ENCODE data around the gene SSR3. TPM values are rescaled to one million over a fixed set of nuclear protein-coding genes. Genes with fewer than 3 reads are reported as not detected.

SSR3 gene
- total and polyA plus RNA-seq, 2 of the 8 experiments (the other 6 are each of a cell fraction or from before 2014, with no cell fraction given): 92.7 to 208 TPM

DNA sequence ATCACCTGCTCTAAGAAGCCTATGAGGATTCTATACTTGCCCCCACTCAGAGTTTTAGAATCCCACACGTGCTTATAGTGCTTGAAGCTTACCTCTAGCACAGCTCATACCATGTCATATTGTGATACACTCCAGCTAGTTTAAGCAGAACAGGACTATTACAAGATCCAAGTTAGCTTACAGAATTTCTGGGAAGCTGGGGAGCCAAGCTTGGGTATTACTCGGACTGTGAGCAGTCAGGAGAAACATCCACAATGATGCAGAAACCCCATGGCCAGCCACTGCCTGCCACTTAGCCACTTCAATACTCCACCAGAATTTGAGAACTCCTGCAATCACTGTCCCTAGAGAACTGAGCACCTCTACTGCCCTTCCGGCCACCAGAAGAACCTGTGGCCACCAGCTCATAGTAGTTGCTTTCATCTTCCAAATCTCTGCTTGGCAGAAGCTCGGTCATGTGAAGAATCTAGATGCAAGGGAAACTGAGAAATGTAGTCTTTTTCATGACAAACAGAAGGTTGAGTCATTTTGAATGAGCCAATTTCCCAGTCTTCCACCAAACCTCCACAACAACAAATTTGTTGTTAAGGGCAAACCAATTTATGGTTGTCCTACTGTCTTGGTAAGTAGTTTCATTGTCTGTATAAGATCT, 27.7 kb upstream of the SSR3 start (continued):
- TF ChIP-seq, protein P1, sequence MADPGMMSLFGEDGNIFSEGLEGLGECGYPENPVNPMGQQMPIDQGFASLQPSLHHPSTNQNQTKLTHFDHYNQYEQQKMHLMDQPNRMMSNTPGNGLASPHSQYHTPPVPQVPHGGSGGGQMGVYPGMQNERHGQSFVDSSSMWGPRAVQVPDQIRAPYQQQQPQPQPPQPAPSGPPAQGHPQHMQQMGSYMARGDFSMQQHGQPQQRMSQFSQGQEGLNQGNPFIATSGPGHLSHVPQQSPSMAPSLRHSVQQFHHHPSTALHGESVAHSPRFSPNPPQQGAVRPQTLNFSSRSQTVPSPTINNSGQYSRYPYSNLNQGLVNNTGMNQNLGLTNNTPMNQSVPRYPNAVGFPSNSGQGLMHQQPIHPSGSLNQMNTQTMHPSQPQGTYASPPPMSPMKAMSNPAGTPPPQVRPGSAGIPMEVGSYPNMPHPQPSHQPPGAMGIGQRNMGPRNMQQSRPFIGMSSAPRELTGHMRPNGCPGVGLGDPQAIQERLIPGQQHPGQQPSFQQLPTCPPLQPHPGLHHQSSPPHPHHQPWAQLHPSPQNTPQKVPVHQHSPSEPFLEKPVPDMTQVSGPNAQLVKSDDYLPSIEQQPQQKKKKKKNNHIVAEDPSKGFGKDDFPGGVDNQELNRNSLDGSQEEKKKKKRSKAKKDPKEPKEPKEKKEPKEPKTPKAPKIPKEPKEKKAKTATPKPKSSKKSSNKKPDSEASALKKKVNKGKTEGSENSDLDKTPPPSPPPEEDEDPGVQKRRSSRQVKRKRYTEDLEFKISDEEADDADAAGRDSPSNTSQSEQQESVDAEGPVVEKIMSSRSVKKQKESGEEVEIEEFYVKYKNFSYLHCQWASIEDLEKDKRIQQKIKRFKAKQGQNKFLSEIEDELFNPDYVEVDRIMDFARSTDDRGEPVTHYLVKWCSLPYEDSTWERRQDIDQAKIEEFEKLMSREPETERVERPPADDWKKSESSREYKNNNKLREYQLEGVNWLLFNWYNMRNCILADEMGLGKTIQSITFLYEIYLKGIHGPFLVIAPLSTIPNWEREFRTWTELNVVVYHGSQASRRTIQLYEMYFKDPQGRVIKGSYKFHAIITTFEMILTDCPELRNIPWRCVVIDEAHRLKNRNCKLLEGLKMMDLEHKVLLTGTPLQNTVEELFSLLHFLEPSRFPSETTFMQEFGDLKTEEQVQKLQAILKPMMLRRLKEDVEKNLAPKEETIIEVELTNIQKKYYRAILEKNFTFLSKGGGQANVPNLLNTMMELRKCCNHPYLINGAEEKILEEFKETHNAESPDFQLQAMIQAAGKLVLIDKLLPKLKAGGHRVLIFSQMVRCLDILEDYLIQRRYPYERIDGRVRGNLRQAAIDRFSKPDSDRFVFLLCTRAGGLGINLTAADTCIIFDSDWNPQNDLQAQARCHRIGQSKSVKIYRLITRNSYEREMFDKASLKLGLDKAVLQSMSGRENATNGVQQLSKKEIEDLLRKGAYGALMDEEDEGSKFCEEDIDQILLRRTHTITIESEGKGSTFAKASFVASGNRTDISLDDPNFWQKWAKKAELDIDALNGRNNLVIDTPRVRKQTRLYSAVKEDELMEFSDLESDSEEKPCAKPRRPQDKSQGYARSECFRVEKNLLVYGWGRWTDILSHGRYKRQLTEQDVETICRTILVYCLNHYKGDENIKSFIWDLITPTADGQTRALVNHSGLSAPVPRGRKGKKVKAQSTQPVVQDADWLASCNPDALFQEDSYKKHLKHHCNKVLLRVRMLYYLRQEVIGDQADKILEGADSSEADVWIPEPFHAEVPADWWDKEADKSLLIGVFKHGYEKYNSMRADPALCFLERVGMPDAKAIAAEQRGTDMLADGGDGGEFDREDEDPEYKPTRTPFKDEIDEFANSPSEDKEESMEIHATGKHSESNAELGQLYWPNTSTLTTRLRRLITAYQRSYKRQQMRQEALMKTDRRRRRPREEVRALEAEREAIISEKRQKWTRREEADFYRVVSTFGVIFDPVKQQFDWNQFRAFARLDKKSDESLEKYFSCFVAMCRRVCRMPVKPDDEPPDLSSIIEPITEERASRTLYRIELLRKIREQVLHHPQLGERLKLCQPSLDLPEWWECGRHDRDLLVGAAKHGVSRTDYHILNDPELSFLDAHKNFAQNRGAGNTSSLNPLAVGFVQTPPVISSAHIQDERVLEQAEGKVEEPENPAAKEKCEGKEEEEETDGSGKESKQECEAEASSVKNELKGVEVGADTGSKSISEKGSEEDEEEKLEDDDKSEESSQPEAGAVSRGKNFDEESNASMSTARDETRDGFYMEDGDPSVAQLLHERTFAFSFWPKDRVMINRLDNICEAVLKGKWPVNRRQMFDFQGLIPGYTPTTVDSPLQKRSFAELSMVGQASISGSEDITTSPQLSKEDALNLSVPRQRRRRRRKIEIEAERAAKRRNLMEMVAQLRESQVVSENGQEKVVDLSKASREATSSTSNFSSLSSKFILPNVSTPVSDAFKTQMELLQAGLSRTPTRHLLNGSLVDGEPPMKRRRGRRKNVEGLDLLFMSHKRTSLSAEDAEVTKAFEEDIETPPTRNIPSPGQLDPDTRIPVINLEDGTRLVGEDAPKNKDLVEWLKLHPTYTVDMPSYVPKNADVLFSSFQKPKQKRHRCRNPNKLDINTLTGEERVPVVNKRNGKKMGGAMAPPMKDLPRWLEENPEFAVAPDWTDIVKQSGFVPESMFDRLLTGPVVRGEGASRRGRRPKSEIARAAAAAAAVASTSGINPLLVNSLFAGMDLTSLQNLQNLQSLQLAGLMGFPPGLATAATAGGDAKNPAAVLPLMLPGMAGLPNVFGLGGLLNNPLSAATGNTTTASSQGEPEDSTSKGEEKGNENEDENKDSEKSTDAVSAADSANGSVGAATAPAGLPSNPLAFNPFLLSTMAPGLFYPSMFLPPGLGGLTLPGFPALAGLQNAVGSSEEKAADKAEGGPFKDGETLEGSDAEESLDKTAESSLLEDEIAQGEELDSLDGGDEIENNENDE (IDR thresholded peaks at IDR 0.05; ENCODE audit: insufficient replicate concordance, low read length): no peak
- TF ChIP-seq TEAD4 (IDR thresholded peaks at IDR 0.05; ENCODE audit: low read depth, low read length) (no peak), RXRA (IDR thresholded peaks at IDR 0.05; ENCODE audit: insufficient read depth, low read depth, low read length) (no peak), RNF2 (IDR thresholded peaks at IDR 0.05; ENCODE audit: borderline replicate concordance, low read depth, low read length, missing control alignments, poor library complexity, severe bottlenecking) (no peak), TBP (IDR thresholded peaks at IDR 0.05; ENCODE audit: low read depth, low read length) (no peak), CBX8 (IDR thresholded peaks at IDR 0.05; ENCODE audit: borderline replicate concordance, low read depth, low read length) (no peak), GABPA (IDR thresholded peaks at IDR 0.05; ENCODE audit: borderline replicate concordance, insufficient read depth, low read length) (no peak)
- TF ChIP-seq, protein P2, sequence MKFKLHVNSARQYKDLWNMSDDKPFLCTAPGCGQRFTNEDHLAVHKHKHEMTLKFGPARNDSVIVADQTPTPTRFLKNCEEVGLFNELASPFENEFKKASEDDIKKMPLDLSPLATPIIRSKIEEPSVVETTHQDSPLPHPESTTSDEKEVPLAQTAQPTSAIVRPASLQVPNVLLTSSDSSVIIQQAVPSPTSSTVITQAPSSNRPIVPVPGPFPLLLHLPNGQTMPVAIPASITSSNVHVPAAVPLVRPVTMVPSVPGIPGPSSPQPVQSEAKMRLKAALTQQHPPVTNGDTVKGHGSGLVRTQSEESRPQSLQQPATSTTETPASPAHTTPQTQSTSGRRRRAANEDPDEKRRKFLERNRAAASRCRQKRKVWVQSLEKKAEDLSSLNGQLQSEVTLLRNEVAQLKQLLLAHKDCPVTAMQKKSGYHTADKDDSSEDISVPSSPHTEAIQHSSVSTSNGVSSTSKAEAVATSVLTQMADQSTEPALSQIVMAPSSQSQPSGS (IDR thresholded peaks at IDR 0.05; ENCODE audit: low read length): no peak
